LHCN-M2 (cell line): ENCODE data around the gene MAGOH. TPM values are rescaled to one million over a fixed set of nuclear protein-coding genes. Genes with fewer than 3 reads are reported as not detected.
A peak's percentile ranks its signal among the peaks of the same experiment; 100 is the strongest.
"Not testable (repeated sequence)": the region's sequence is repeated elsewhere in the genome, so short reads cannot be mapped to it uniquely, and the experiment has no call there.

ENCODE experiments used
- DNase-seq: peaks from one replicate; pipeline ENCODE4 v3.0.0-alpha.2; 2012; ENCODE audit warnings: low read depth
- total RNA-seq: library from RNA; depleted of rRNA; stranded (reverse); fragments of >200 nt; gene quantifications from 2 replicates; pipeline ENCODE4 v1.2.3, GENCODE V29; 2014; rRNA removed

MAGOH gene
- total RNA-seq, 1 experiment from 2014 or later: 36.5 TPM

GRCh38 chr1:53187401-53187800 is 50.9 kb downstream of the MAGOH start:
- DNase-seq: no peak

- DNase-seq: no peak
These were observed 51.8 kb downstream of the MAGOH start for GRCh38 chr1:53186533-53186932.

GRCh38 chr1:53185955-53186297 is 52.4 kb downstream of the MAGOH start:
- DNase-seq: not testable (repeated sequence)

GRCh38 chr1:53183095-53183990 is 55.0 kb downstream of the MAGOH start:
- no peak for DNase-seq

GRCh38 chr1:53182716-53183094 is 55.6 kb downstream of the MAGOH start:
- no peak for DNase-seq

GRCh38 chr1:53182111-53182593 is 56.2 kb downstream of the MAGOH start:
- DNase-seq: peak; percentile 63

- no peak for DNase-seq
These were observed 57.4 kb downstream of the MAGOH start for GRCh38 chr1:53180951-53181350.

- DNase-seq: no peak
These were observed 58.1 kb downstream of the MAGOH start for GRCh38 chr1:53180226-53180625.

Other genes with a start within 250 kb of the MAGOH start
- gene PODN, start 176.3 kb downstream of the MAGOH start, total RNA-seq: not detected in 2 replicates
- not detected in 2 replicates for gene SLC1A7, start 95.9 kb downstream of the MAGOH start, total RNA-seq
- gene CPT2, start 41.7 kb downstream of the MAGOH start, total RNA-seq: 17.4 and 17.5 TPM in 2 replicates
- 46.1 and 47.7 TPM in 2 replicates for gene CZIB, start 17.9 kb downstream of the MAGOH start, total RNA-seq
- gene LRP8, start 89.6 kb upstream of the MAGOH start, total RNA-seq: 7.7 and 10.0 TPM in 2 replicates
- gene DMRTB1, start 220.9 kb upstream of the MAGOH start, total RNA-seq: not detected in 2 replicates